OCI-LY1 (cell line): Measurements from ENCODE around the gene TP73.

ENCODE experiments used
- H2AFZ ChIP-seq: fragments of 200-600 bp; sonication (generic), shearing (Covaris generic); 2 replicates; pipeline ENCODE4 v1.6.0; 2014; ENCODE audit warnings: antibody characterized with exemption, mild to moderate bottlenecking, low read length
- H3F3A ChIP-seq: fragments of 200-600 bp; sonication (generic), shearing (Covaris generic); 2 replicates; pipeline ENCODE4 v1.6.0; 2014; ENCODE audit warnings: mild to moderate bottlenecking, antibody characterized with exemption, low read length, moderate library complexity; ENCODE audit not compliant: insufficient read depth
- H3K27ac ChIP-seq: fragments of 200-600 bp; sonication (generic); 2 replicates; pipeline ENCODE4 v1.5.1; 2014; ENCODE audit warnings: low read length, mixed run types, mild to moderate bottlenecking, low read depth; ENCODE audit not compliant: poor library complexity, severe bottlenecking
- H3K27me3 ChIP-seq: fragments of 200-600 bp; sonication (generic); 2 replicates; pipeline ENCODE4 v1.6.0; 2014; ENCODE audit warnings: antibody characterized with exemption, mild to moderate bottlenecking, low read length, moderate library complexity; ENCODE audit not compliant: insufficient read depth
- H3K36me3 ChIP-seq: fragments of 200-600 bp; sonication (generic); 2 replicates; pipeline ENCODE4 v1.6.1; 2014; ENCODE audit warnings: mild to moderate bottlenecking, antibody characterized with exemption, low read length, moderate library complexity, mixed read lengths; ENCODE audit not compliant: insufficient read depth
- H3K4me1 ChIP-seq: fragments of 200-600 bp; sonication (generic); 2 replicates; pipeline ENCODE4 v1.5.1; 2014; ENCODE audit warnings: mild to moderate bottlenecking, low read length, moderate library complexity; ENCODE audit not compliant: insufficient read depth, severe bottlenecking
- H3K4me2 ChIP-seq: fragments of 200-600 bp; sonication (generic), shearing (Covaris generic); 2 replicates; pipeline ENCODE4 v1.6.1; 2014; ENCODE audit warnings: low read length
- H3K4me3 ChIP-seq: fragments of 200-600 bp; sonication (generic); 2 replicates; pipeline ENCODE4 v1.5.1; 2014; ENCODE audit warnings: low read length, low read depth, mild to moderate bottlenecking, mixed read lengths; ENCODE audit not compliant: poor library complexity, severe bottlenecking
- H3K79me2 ChIP-seq: fragments of 200-600 bp; shearing (Covaris generic); 2 replicates; pipeline ENCODE4 v1.6.1; 2016; ENCODE audit warnings: mixed run types, low read length, mixed read lengths; ENCODE audit not compliant: insufficient read depth
- H3K9ac ChIP-seq: fragments of 200-600 bp; sonication (generic), shearing (Covaris generic); 2 replicates; pipeline ENCODE4 v1.6.1; 2014; ENCODE audit warnings: mild to moderate bottlenecking, low read length, mixed read lengths
- H3K9me2 ChIP-seq: fragments of 200-600 bp; sonication (generic), shearing (Covaris generic); 2 replicates; pipeline ENCODE4 v1.6.1; 2014; ENCODE audit warnings: low read depth, mild to moderate bottlenecking, low read length, mixed read lengths
- H3K9me3 ChIP-seq: fragments of 200-600 bp; shearing (Covaris generic); 2 replicates; pipeline ENCODE4 v1.6.1; 2014; ENCODE audit warnings: low read length, mixed read lengths
- H4K20me1 ChIP-seq: fragments of 200-600 bp; sonication (generic), shearing (Covaris generic); 2 replicates; pipeline ENCODE4 v1.6.0; 2016; ENCODE audit warnings: mild to moderate bottlenecking, low read length; ENCODE audit not compliant: insufficient read depth
- EZH2 ChIP-seq: fragments of 200-600 bp; sonication (generic), shearing (Covaris generic); IDR thresholded peaks from 2 replicates; pipeline ENCODE4 v1.8.0; 2017; ENCODE audit warnings: borderline replicate concordance, mixed run types, mild to moderate bottlenecking, antibody characterized with exemption, low read length, moderate library complexity, mixed read lengths
- TF ChIP-seq, protein P1 (sequence below): fragments of 200-600 bp; sonication (generic), shearing (Covaris generic); IDR thresholded peaks from 2 replicates; pipeline ENCODE4 v1.5.1; 2017; ENCODE audit warnings: mild to moderate bottlenecking, antibody characterized with exemption, low read length, moderate library complexity, mixed read lengths

Gene TP73

DNA sequence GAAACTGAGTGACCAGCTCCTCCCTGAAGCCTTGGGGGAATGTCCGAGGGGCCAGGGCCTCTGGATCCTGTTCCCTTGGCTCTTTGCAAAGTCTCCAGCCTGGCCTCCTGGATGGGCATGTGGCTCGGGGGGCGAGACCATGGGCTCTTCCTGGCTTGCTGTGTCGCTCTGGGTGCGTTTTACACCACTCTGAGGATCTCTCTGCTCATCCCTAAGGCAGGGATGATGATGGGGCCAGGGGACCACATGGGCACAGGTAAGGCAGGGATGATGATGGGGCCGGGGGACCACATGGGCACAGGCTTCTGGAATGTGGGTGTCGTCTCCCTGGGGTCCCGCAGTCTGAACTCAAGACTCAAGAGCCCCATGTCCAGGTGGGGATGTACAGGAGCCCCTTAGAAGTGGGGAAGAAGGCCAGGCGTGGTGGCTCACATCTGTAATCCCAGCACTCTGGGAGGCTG lies 17.7 kb downstream of the TP73 start:
- Histone ChIP-seq H3K27me3 (peaks cover 6% of the 10 kb centered on the region), H3K36me3 (no peaks in the 10 kb centered on the region), H3K9ac (no peak overlapping the region), H3F3A (no peaks in the 10 kb centered on the region), H3K4me2 (no peak overlapping the region), H3K27ac (no peak overlapping the region), H3K9me2 (no peaks in the 10 kb centered on the region), H3K4me1 (peaks cover 42% of the 10 kb centered on the region), H3K4me3 (no peak overlapping the region), H2AFZ (no peak overlapping the region), H3K9me3 (no peaks in the 10 kb centered on the region), H3K79me2 (no peaks in the 10 kb centered on the region), H4K20me1 (no peaks in the 10 kb centered on the region)
- TF ChIP-seq EZH2 = no peak
- TF ChIP-seq, protein P1, sequence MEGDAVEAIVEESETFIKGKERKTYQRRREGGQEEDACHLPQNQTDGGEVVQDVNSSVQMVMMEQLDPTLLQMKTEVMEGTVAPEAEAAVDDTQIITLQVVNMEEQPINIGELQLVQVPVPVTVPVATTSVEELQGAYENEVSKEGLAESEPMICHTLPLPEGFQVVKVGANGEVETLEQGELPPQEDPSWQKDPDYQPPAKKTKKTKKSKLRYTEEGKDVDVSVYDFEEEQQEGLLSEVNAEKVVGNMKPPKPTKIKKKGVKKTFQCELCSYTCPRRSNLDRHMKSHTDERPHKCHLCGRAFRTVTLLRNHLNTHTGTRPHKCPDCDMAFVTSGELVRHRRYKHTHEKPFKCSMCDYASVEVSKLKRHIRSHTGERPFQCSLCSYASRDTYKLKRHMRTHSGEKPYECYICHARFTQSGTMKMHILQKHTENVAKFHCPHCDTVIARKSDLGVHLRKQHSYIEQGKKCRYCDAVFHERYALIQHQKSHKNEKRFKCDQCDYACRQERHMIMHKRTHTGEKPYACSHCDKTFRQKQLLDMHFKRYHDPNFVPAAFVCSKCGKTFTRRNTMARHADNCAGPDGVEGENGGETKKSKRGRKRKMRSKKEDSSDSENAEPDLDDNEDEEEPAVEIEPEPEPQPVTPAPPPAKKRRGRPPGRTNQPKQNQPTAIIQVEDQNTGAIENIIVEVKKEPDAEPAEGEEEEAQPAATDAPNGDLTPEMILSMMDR = no peak

DNA sequence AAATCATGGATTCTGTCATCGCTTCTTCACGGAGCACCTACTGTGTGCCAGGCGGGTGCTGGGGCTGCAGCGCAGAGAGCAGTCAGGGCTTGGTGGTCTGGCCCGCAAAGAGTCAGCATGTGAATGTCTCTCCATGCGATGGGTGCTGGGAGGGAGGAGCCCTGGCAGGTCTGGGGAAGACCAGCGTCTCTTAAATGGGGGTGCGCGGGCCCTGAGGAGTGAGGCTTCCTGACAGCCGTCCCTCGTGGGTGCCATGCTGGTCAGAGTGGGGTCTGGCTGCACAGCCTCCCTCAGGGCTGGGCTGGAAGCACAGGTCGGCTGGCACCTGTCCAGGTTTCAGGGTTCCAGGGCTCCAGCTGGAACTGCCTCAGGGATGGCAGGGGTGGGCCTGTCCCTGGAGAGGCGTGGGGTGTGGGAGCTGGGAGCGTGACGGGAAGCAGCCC lies 18.5 kb downstream of the TP73 start:
- Histone ChIP-seq H3K9ac (no peak overlapping the region), H3K27me3 (peaks cover 6% of the 10 kb centered on the region), H3K79me2 (no peaks in the 10 kb centered on the region), H3K4me2 (no peak overlapping the region), H3K36me3 (no peaks in the 10 kb centered on the region), H3K9me2 (no peaks in the 10 kb centered on the region), H3K4me3 (no peak overlapping the region), H4K20me1 (no peaks in the 10 kb centered on the region), H3K9me3 (no peaks in the 10 kb centered on the region), H2AFZ (no peak overlapping the region), H3F3A (no peaks in the 10 kb centered on the region), H3K27ac (no peak overlapping the region), H3K4me1 (peaks cover 34% of the 10 kb centered on the region)
- TF ChIP-seq, protein P1 = no peak
- TF ChIP-seq EZH2 = no peak

DNA sequence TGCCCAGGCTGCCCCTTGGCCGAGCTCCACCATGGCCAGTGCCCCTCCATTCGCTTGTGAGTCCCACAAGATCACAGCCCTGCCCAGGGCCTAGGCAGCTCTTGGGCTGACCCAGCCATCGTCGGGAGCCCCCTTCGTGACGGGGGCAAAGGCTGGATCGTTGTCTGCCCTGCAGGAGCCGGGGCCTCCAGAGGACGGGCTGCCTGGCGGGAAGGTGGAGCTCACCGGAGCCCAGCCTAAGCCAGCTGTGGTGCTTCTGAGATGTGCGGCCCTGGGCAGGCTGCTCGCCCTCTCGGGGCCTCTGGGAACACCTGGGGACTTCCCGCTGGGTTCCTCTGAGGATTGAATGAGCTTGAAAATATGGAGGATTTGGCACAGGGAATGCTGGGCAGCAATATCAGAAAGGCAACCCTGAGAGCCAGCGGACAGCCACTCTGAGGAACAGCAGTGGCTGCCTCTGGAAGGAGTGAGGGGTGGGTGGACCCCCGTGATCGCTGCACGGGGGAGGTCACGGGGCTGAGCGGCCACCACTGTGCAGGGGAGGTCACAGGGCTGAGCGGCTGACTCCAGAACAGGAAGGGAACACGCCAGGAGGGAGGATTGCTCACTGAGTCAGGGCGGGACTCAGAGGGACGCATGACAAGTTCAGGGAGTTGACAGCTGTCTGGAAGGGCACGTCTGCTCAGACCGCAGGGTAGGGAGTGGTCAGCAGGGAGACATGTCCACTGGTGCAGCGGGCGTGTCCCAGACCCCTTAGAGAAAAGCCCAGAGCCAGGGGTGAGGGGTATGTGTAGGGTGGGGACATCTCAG lies 19.3 kb downstream of the TP73 start:
- Histone ChIP-seq H3K9me3 (no peaks in the 10 kb centered on the region), H3K4me2 (no peak overlapping the region), H3K4me1 (peaks cover 26% of the 10 kb centered on the region), H3K36me3 (no peaks in the 10 kb centered on the region), H3K9ac (no peak overlapping the region), H3K4me3 (no peak overlapping the region), H2AFZ (no peak overlapping the region), H3K27me3 (peaks cover 6% of the 10 kb centered on the region), H3K27ac (no peak overlapping the region), H3K79me2 (no peaks in the 10 kb centered on the region), H4K20me1 (no peaks in the 10 kb centered on the region), H3F3A (no peaks in the 10 kb centered on the region), H3K9me2 (no peaks in the 10 kb centered on the region)
- TF ChIP-seq, protein P1 = no peak
- no peak for TF ChIP-seq EZH2
